Gastroesophageal sphincter (tissue), 4 donors: ENCODE measurements around the gene NRAP. TPM values are rescaled to one million over a fixed set of nuclear protein-coding genes. Genes with fewer than 3 reads are reported as not detected.
A peak's percentile ranks its signal among the peaks of the same experiment; 100 is the strongest.

Experiments used
- ATAC-seq: fragments of 150-250 bp; one replicate; pipeline ENCODE4 v1.9.1; 2016; ENCODE audit warnings: mild to moderate bottlenecking, moderate library complexity
- H3K27ac ChIP-seq, 4 donors: fragments of 200-600 bp; sonication (generic) in 3 of 4; 1 replicate in 3 of 4; 2 replicates in 1 of 4; pipeline ENCODE4 v1.5.1; 2016 to 2019
- H3K27me3 ChIP-seq: fragments of 200-600 bp; sonication (generic); one replicate; pipeline ENCODE4 v1.5.1; 2019
- H3K36me3 ChIP-seq, 2 donors: fragments of 200-600 bp; sonication (generic); one replicate each; pipeline ENCODE4 v1.5.1; 2019; ENCODE audit warnings: control low read depth in 1 of 2
- H3K4me1 ChIP-seq, 3 donors: fragments of 200-600 bp; sonication (generic); 1 replicate in 2 of 3; 2 replicates in 1 of 3; pipeline ENCODE4 v1.5.1; 2016 to 2019; ENCODE audit warnings: control low read depth in 2 of 3
- H3K4me3 ChIP-seq, 2 donors: fragments of 200-600 bp; sonication (generic); one replicate each; pipeline ENCODE4 v1.5.1; 2019; ENCODE audit warnings: mild to moderate bottlenecking in 1 of 2, moderate library complexity in 1 of 2
- H3K9me3 ChIP-seq, 3 donors: fragments of 200-600 bp; sonication (generic); one replicate each; pipeline ENCODE4 v1.5.1; 2017 to 2019; ENCODE audit warnings: control low read depth in 2 of 3
- CTCF ChIP-seq, 4 experiments: fragments of 200-600 bp in 2 of 4; fragments of 450-650 bp in 2 of 4; sonication (generic) in 1 of 4; IDR thresholded peaks; one replicate each; pipeline ENCODE4 v1.5.1; 2017 to 2019; ENCODE audit warnings: antibody characterized with exemption in 4 of 4, mild to moderate bottlenecking in 2 of 4, moderate library complexity in 2 of 4
- EP300 ChIP-seq: sonication (generic); formaldehyde crosslinking; IDR thresholded peaks from one replicate; pipeline ENCODE4 v1.6.1; 2017; ENCODE audit warnings: antibody characterized with exemption, mild to moderate bottlenecking
- POLR2A ChIP-seq, 2 donors: fragments of 450-650 bp; IDR thresholded peaks; one replicate each; pipeline ENCODE4 v1.6.1; 2017; ENCODE audit warnings: antibody characterized with exemption in 2 of 2, mild to moderate bottlenecking in 2 of 2, moderate library complexity in 1 of 2
- POLR2AphosphoS5 ChIP-seq: sonication (generic); formaldehyde crosslinking; IDR thresholded peaks from one replicate; pipeline ENCODE4 v1.6.1; 2017; ENCODE audit warnings: antibody characterized with exemption
- WGBS, 2 donors: methylation state at CpG; one replicate each; pipeline ENCODE4 v1.1.5; 2018; ENCODE audit warnings: low coverage in 1 of 2; 5-methylcytosine and 5-hydroxymethylcytosine counted together
- total RNA-seq, 4 donors: library from RNA; depleted of rRNA; stranded (reverse); fragments of >200 nt; gene quantifications; one replicate each; pipeline ENCODE4 v1.1.0, GENCODE V29; 2016

NRAP gene
- total RNA-seq, 4 donors from 2014 or later, result under 0.01 TPM; not detected in 3

GRCh38 chr10:113711142-113711541 lies 47.3 kb upstream of the NRAP start:
- Histone ChIP-seq H3K27ac (peak overlapping the region in 2 of 4 donors; percentile 1 to 35), H3K4me1 (peaks cover 3 to 50% (median 20%) of the 10 kb centered on the region in 3 donors), H3K36me3 (peaks cover 0 to 7% of the 10 kb centered on the region in 2 donors), H3K4me3 (no peak overlapping the region), H3K27me3 (no peaks in the 10 kb centered on the region), H3K9me3 (no peaks in the 10 kb centered on the region)
- ATAC-seq, result no peak
- 0% methylated on average over 1 of the region's 2 CpGs; no CpG with 5 or more reads in 1 of the 2 donors for WGBS, 2 donors
- TF ChIP-seq EP300 (no peak), POLR2AphosphoS5 (no peak), CTCF (IDR thresholded peaks at IDR 0.05) (no peak), POLR2A (IDR thresholded peaks at IDR 0.05) (no peak)

GRCh38 chr10:113709221-113709838 lies 45.5 kb upstream of the NRAP start:
- no peaks in the 10 kb centered on the region for H3K27me3 ChIP-seq
- H3K4me3 ChIP-seq, result no peak overlapping the region
- 28 to 31% methylated on average over 5 to 8 of the region's 8 CpGs for WGBS, 2 donors
- H3K36me3 ChIP-seq, result peaks cover 0 to 3% of the 10 kb centered on the region in 2 donors
- TF ChIP-seq POLR2AphosphoS5 (no peak), CTCF (IDR thresholded peaks at IDR 0.05) (no peak), EP300 (no peak), POLR2A (IDR thresholded peaks at IDR 0.05) (no peak)
- H3K9me3 ChIP-seq, result no peaks in the 10 kb centered on the region
- H3K27ac ChIP-seq, result peak overlapping the region in 2 of 4 donors; percentile 10 to 12
- peaks cover 5 to 66% (median 25%) of the 10 kb centered on the region in 3 donors for H3K4me1 ChIP-seq
- no peak for ATAC-seq

GRCh38 chr10:113708640-113709039 lies 44.8 kb upstream of the NRAP start:
- H3K36me3 ChIP-seq, result peaks cover 0 to 7% of the 10 kb centered on the region in 2 donors
- no peak for ATAC-seq
- no peak for TF ChIP-seq POLR2A (IDR thresholded peaks at IDR 0.05)
- TF ChIP-seq EP300, result no peak
- TF ChIP-seq POLR2AphosphoS5, result no peak
- TF ChIP-seq CTCF (IDR thresholded peaks at IDR 0.05), result no peak
- H3K4me1 ChIP-seq, result peaks cover 5 to 66% (median 25%) of the 10 kb centered on the region in 3 donors
- 93 to 96% methylated on average over 5 to 6 of the region's 6 CpGs for WGBS, 2 donors
- no peaks in the 10 kb centered on the region for H3K9me3 ChIP-seq
- no peaks in the 10 kb centered on the region for H3K27me3 ChIP-seq
- peak overlapping the region in 1 of 4 donors; percentile 10 for H3K27ac ChIP-seq
- no peak overlapping the region for H3K4me3 ChIP-seq

- H3K36me3 ChIP-seq, result peaks cover 0 to 19% of the 10 kb centered on the region in 2 donors
- TF ChIP-seq CTCF (IDR thresholded peaks at IDR 0.05) (no peak), POLR2A (IDR thresholded peaks at IDR 0.05) (no peak), EP300 (no peak), POLR2AphosphoS5 (no peak)
- H3K4me1 ChIP-seq, result peaks cover 5 to 61% (median 24%) of the 10 kb centered on the region in 3 donors
- WGBS, 2 donors, result 73 to 76% methylated on average over 5 of the region's 5 CpGs
- no peaks in the 10 kb centered on the region for H3K9me3 ChIP-seq
- H3K4me3 ChIP-seq, result no peak overlapping the region
- H3K27me3 ChIP-seq, result no peaks in the 10 kb centered on the region
- H3K27ac ChIP-seq, result no peak overlapping the region
- no peak for ATAC-seq
Observed at GRCh38 chr10:113706623-113707022, 42.8 kb upstream of the NRAP start.

GRCh38 chr10:113705344-113705652 lies 41.5 kb upstream of the NRAP start:
- Histone ChIP-seq H3K36me3 (peaks cover 0 to 24% of the 10 kb centered on the region in 2 donors), H3K27ac (no peak overlapping the region), H3K9me3 (no peaks in the 10 kb centered on the region), H3K4me1 (peaks cover 5 to 47% (median 15%) of the 10 kb centered on the region in 3 donors), H3K4me3 (no peak overlapping the region), H3K27me3 (no peaks in the 10 kb centered on the region)
- no peak for ATAC-seq
- TF ChIP-seq POLR2A (IDR thresholded peaks at IDR 0.05) (no peak), EP300 (no peak), CTCF (IDR thresholded peaks at IDR 0.05) (no peak), POLR2AphosphoS5 (no peak)
